ENCODE measurements around the gene ASIC2.

GRCh38 chr17:33342025-33342424 lies 48.9 kb upstream of the ASIC2 start:
- no peak for TF ChIP-seq CTCF (IDR thresholded peaks at IDR 0.05)
- TF ChIP-seq POLR2A (IDR thresholded peaks at IDR 0.05): no peak
